Non-pigmented ciliary epithelial cell (primary cell): ENCODE data around the gene SFTPA1.
"Not testable (repeated sequence)": the region's sequence is repeated elsewhere in the genome, so short reads cannot be mapped to it uniquely, and the experiment has no call there.

ENCODE experiments used
- DNase-seq: peaks from one replicate; pipeline ENCODE4 v3.0.0-alpha.2; 2010; ENCODE audit warnings: low read depth

Gene SFTPA1

DNA sequence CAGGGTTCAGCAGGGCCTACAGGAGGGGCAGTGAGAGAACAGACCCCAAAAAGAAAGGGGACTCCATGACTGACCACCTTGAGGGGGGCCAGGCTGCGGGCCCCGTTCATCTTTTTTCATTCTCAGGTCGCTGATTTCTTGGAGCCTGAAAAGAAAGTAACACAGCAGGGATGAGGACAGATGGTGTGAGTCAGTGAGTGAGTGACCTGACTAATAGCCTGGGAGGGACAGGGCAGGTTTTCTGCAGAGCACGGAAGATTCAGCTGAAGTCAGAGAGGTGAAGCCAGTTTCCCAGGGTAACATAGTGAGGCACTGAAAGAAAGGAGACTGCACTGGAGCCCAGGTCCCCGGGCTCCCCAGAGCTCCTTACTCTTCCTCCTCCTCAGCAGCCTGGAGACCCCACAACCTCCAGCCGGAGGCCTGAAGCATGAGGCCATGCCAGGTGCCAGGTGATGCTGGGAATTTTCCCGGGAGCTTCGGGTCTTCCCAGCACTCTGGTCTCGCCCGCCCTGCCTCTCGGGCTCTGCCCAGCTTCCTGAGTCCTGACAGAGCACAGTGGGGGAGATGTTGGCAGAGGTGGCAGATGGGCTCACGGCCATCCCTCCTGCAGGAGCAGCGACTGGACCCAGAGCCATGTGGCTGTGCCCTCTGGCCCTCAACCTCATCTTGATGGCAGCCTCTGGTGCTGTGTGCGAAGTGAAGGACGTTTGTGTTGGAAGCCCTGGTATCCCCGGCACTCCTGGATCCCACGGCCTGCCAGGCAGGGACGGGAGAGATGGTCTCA is 646 bp downstream of the SFTPA1 start:
- DNase-seq, result not testable (repeated sequence)

DNA sequence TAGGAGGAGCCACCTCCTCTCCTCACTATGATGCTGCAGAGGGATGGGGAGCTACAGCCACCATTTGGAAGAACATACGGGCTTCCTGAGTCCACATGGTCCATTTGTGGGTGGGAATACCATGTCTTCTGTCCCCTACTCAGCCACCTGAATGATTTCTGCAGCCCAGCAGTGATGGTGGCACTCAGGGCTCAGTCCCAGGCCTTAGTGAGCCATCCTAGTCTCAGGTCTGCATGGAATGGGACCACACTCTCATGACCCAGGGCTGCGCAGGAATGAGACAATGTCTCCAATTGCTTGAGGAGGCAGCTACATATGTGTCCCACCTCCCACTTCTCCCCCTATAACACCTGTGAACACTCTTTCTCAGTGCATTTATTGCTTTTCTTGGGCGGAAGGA is 4.8 kb downstream of the SFTPA1 start:
- no peak for DNase-seq

DNA sequence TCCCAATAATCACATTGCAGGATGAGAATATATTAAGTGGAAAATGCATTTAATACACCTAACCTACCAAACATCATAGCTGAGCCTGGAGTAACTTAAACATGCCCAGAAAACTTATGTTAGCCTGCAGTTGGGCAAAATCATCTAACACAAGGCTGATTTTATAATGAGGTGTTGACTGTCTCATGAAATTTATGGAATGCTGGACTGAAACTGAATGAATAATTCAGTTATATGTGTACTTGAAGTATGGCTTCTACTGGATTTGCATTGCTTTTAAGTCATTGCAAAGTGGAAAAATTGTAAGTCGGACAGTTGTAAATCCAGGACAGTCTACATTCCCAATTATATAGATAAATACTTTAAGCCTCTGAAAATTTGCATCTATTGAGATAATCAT is 5.4 kb downstream of the SFTPA1 start:
- no peak for DNase-seq

DNA sequence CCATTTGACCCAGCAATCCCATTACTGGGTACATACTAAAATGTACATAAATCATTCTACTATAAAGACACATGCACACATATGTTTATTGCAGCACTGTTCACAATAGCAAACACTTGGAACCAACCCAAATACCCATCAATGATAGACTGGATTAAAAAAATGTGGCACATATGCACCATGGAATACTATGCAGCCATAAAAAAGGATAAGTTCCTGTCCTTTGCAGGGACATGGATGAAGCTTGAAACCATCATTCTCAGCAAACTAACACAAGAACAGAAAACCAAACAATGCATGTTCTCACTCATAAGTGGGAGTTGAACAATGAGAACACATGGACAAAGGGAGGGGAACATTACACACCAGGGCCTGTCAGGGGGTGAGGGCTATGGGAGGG is 12.9 kb downstream of the SFTPA1 start:
- DNase-seq, result not testable (repeated sequence)

DNA sequence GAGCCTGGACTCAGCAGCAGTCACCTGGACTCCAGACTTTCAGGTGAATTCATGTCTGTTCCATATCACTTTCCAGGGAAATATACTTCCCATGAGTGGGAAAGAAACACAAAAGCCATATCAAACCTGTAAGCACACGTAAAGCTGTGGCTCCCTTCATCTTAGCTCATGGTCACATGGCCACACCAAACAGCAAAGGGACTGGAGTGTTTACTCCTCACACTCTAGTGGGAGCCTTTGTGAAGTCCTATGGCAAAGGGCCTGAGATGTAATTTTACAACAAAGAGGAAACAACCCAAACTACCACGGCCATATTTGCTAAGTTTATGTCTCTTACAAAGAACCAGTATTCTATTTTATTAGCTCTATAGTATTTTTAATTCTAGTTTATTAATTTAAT is 16.3 kb downstream of the SFTPA1 start:
- DNase-seq, result no peak

DNA sequence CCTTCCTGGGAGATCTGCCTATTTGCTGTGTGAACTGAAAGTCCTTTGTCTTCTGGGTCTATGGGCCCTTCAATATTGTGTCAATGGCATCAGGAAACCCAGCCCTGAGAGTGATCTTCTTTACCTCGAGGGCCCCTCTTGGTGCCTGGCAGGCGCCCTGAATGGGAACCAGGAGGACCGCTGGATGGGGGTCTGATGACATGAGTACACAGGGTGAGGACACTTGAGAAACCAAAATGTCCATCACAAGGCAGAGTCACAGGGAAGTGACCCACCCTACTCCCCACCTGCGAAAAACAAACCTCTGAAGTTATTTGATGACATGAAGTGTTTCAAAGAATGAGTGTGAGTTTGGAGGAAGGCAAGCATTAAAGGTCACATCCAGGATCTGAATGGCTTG is 17.3 kb downstream of the SFTPA1 start:
- DNase-seq, result no peak

DNA sequence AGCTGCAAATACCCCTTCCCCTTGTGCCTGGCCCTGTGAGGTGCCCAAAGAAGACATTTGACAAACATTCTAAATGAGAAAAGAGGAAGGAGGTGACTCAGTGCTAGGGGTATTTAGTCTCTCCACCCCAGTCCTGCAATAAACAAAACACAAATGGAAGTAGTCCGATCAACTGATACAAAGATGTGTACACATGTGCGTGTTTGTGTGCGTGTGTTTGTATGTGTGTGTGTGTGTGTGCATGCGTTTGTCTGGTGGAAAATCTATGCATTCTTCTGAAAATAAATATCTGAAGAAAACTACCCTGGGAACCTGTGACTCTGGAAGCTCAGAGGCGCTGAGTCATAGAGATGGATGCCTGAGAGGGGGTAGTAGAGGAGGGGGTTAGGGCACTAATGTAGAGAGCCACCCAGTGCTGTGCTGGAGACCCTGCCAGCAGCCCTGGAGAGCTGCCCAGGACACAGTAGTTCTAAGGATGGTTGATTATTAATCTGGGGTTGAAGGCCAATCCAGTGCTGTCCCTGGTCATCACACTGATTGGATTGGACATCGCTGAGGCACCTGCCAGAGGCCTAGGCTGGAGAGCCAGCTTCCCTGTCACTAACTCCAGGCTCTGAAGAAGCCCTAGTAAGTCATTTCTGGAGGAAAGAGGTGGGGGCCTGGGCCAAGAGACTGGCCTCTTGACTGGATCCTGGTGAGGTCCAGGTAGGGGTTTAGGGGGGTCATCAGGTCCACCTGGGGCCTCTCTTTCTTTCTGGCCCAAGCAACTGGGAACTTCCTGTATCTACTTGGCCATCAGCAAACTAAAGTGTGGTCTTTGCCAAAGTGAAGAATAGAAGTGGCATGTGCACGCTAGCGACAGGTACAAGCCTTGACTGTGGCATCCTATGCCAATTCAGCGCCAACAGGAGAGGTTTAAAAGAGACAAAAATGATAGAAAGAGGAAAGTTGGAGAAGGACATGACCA is 18.5 kb downstream of the SFTPA1 start:
- no peak for DNase-seq

DNA sequence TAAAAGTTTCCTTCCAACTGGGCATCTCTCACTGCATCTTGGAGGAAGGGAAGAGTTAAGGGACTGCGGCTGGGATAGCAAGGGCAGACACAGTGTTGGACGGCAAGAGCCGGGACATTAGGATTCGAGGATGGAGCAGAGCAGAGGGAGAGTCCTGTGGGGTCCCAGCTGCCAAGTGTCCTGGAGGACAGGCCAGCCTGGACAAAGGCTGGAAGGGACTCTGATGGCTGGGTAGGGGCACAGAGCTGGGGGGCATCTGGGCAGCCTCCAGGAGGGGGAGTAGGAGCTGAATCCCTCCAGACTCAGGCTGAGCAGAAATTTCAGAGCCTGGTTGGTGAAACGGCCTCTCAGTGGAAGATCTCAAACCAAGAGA is 19.2 kb downstream of the SFTPA1 start:
- no peak for DNase-seq

DNA sequence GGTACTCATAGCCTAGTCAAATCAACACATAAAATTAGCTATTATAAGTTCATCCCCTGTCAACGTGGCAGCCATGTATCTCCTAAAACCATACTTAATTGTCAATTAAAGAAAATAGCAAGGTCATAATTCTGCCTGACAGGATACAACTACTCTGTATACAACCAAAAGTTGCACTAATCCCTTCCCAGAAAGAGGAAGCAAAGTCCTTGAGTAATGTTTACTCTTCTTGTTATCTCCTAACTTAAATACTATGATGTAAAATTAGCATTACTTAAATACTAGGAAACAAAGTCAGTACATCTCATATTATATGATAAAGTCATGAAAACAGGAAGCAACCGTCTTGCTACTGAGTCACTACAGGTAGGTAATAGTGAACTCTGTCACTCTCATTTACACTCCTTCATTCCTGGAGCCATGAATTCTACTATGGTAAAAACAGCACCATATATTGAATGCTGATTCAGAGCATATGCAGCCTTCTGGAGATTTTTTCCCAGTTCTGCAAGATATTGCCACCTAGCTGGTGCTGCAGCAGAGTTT is 26.0 kb downstream of the SFTPA1 start:
- not testable (repeated sequence) for DNase-seq

DNA sequence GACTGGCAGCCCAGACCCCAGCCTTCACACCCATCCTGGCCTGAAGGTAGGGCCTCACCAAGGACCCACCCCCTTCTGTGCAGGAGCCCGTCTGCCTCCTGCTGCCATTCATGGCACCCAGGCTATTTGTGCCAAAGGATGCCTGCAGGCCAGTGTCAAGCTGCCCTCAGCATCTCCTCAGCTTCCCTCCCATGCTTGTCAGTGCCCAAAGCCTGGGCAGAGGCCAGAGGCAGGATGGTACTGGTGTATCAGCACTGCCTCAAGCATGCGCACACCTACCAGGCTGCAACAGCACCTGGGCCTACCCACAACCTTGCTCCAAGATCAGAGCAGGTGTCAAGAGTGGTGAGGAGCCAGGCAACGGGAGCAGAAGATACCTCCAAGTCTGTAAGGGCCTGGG is 27.6 kb downstream of the SFTPA1 start:
- DNase-seq, result no peak

DNA sequence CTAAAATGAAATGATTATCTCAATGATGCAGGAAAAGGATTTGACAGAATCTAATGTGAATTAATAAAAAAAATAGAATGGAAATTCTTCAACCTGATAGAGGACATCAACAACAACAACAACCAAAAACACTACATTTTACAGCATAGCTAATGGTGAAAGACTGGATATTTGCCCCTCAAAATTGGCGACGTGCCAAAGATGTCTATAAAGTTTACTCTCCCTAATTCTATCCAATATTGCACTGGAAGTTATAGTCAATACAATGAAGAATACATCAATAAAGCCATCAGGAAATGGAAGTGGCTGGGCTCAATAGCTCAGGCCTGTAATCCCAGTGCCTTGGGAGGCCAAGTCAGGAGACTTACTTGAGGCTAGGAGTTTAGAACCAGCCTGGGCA is 42.0 kb downstream of the SFTPA1 start:
- DNase-seq, result not testable (repeated sequence)

DNA sequence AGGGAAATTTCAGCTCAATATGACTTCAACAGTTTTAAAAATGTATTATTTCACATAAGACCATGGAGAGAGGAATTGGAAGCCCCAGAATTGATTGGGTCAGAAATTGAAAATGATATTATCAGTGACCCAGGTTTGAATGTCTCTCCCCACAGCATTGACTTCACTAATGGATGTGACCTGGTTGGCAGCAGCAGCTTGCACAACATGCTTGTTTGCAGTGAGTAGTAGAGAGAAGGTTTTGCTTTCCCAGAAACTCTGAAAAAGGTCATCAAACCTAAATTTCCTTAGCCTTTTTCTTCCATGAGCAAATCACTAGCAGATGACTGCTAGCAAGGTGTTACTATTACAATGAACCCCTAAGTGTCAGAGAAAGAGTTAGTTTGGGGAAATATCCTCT is 52.5 kb downstream of the SFTPA1 start:
- not testable (repeated sequence) for DNase-seq

DNA sequence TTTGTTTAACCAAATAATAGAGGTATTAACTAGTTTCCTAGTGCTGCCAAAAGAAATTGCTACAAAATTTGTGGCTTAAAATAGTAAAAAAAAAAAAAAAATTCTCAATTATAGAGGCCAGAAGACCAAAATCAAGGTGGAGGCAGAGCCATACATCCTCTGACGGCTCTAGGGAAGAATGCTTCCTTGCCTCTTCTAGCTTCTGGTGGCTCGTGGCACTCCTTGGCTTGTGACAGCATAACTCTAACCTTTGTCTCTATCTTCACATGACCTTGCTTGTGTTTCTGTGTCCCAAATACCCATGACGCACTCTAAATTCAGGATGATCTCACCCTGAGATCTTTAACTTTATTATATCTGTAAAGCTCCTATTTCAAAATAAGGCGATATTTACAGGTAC is 53.9 kb downstream of the SFTPA1 start:
- not testable (repeated sequence) for DNase-seq
